Renal pelvis (tissue), 12 donors: ENCODE results near the gene GPR155. TPM values are rescaled to one million over a fixed set of nuclear protein-coding genes. Genes with fewer than 3 reads are reported as not detected.

Source experiments
- DNase-seq: peaks from one replicate; pipeline ENCODE4 v3.0.0-alpha.2; 2013
- long read RNA-seq, 16 experiments: transcript quantifications; one replicate each; lab custom pipeline, GENCODE V29; 2026
- polyA plus RNA-seq, 3 donors: library from polyadenylated mRNA; unstranded; fragments of 120-200 nt; gene quantifications; one replicate each; pipeline ENCODE4 v1.2.1, GENCODE V29; 2013; ENCODE audit not compliant: insufficient read length in 3 of 3

The GPR155 gene
- polyA plus RNA-seq, result 10 to 100 TPM in 2 of 3 donors, 1 to 10 TPM in 1; 3.8 to 13.2 (median 10.4) TPM
- long read RNA-seq, donor 1, result 0 reads
- long read RNA-seq, donor 2, result 0 reads
- long read RNA-seq, donor 3, result 0 reads
- long read RNA-seq, donor 4, result 0 reads
- long read RNA-seq, donor 5, full-length matches to known transcripts, result 1 of 1 reads
- long read RNA-seq, donor 5, partial matches to known transcripts, result 0 of 1 reads
- long read RNA-seq, donor 5, other reads (novel, unspliced or antisense), result 0 of 1 reads
- long read RNA-seq, donor 6, partial matches to known transcripts, result 6 of 7 reads
- long read RNA-seq, donor 6, other reads (novel, unspliced or antisense), result 0 of 7 reads
- long read RNA-seq, donor 7, result 0 reads
- long read RNA-seq, donor 8, result 0 reads
- long read RNA-seq, donor 9, result 0 reads
- long read RNA-seq, donor 10, result 0 reads
- long read RNA-seq, donor 11, result 0 reads
- long read RNA-seq, donor 12, full-length matches to known transcripts, result 4 of 14 reads
- long read RNA-seq, donor 12, partial matches to known transcripts, result 10 of 14 reads
- long read RNA-seq, donor 12, other reads (novel, unspliced or antisense), result 0 of 14 reads
- long read RNA-seq, donor 13, partial matches to known transcripts, result 0 of 1 reads
- long read RNA-seq, donor 13, other reads (novel, unspliced or antisense), result 0 of 1 reads
- long read RNA-seq, donor 14, result 0 reads
- long read RNA-seq, donor 15, full-length matches to known transcripts, result 1 of 1 reads
- long read RNA-seq, donor 15, partial matches to known transcripts, result 0 of 1 reads
- long read RNA-seq, donor 15, other reads (novel, unspliced or antisense), result 0 of 1 reads
- long read RNA-seq, donor 16, result 0 reads

DNA sequence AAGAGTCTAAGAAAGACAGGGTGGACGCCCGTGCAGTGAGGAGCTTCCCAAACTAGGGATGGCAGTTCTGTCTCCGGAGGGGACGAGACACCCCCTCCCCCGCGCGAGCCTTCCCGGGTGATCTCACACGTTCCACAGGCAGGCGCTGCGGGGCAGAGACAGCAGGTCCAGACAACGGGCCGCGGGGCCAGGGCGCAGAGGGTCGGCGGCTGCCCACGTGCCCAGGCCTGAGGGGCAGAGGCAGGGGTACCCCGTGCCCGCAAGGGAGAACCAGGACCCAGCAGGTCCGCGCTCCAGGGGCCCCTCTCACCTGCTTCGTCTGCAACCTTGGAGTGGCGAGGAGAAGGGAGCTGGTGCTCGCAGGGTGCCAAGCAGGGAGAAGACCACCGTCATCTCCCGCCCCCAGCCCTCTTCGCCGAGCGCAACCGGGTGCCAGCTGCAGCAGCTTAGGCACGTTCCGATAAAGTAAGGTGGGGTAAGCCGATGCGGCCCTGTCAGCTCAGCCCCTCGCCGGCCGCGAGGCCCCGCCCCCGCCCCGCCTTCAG lies at the start of gene GPR155:
Gene GPR155 (minus strand): TSS at position 467 of the 545 bp plus-strand sequence. CDS start 5,073 bp downstream, outside the sequence.
- DNase-seq, result peak; percentile 66

DNA sequence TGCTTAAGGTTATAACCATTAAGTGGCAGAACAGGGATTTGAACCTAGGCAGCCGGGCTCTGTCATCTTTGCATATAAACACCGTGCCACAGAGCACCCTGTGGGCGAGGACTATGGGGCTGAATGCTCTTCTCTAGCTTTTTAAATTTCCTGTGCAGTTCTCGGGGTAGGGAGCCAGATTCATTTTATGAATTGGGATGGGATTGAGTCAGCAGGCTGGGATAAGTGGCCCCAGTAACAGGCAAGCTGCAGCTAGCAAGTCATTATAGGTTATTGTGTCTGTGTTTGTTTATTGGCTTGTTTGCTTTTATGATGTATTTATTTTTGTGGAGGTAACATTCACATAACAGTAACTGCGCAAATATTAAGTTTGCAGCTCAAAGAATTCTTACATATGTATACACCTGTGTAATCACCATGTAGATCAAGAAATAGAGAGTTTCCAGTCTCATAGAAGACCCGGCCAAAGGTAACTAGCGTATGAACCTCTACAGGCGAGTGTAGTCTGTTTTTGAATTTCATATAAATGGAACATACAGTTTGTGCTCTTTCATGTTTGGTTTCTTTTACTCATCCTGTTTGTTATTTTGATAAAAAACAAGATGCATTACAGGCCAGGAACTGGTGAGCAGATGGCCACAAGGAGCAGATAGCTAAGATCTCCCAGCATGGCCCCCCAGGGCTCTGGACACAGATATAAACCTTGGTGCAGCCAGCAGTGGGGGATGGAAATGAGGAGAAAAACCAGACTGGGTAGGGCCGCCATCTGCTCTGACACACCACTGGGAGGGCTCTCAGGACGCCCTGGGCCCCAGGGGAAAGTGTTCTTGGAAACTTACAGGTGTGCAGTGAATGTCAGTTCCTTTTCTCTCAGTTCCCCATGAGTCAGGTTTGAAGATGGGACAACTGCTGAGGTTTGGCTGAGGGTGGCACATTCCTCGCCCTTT lies 49.2 kb upstream of the GPR155 start:
- no peak for DNase-seq

- no peak for DNase-seq
Observed at GRCh38 chr2:174535083-174535482, 48.3 kb upstream of the GPR155 start.

- no peak for DNase-seq
Observed at GRCh38 chr2:174529916-174530315, 43.1 kb upstream of the GPR155 start.

GRCh38 chr2:174527959-174528358 lies 41.1 kb upstream of the GPR155 start:
- DNase-seq, result no peak

GRCh38 chr2:174527101-174527721 lies 40.4 kb upstream of the GPR155 start:
- DNase-seq, result no peak

- no peak for DNase-seq
Observed at GRCh38 chr2:174524527-174524926, 37.7 kb upstream of the GPR155 start.

GRCh38 chr2:174522553-174522952 lies 35.7 kb upstream of the GPR155 start:
- no peak for DNase-seq

- no peak for DNase-seq
Observed at GRCh38 chr2:174518395-174518794, 31.6 kb upstream of the GPR155 start.

DNA sequence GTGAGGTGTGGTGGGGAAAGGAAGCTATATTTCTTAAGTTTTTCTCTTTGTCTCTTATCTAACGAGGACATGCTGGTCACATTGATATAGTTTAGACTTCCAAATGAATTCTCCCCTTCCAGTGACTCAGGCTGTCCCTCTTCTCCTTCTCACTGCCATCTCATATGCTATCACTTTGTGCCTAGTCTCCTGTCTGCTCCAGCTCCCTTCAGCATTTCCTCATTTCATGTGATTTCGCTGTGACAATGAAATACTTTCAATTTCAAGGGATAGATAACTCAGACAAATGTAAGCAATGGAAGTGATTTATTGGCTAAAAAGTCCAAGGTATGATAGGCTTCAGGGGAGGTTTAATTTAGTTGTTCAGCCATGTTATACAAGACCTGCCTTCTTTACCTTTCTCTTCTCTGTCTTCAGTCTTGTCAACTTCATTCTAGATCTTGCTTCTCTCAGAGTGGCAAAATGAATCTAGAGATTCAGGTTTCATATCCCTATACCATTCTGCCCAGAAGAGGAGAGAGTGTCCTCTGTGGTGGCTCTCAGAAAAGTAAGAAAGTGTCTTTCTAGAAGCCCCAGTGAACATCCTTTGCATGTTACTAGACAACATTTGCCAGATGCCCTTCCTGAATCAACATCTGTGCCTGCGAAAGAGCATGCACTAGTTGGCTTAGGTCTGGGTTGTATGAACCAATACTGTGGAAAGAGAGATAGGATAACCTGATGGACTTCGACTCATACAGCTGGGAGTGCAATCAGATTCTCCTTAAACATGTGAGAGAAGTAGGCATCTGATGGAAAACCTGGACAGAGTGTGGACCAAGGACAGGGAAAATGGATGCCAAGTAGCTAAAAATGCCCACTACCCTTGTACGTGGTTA lies 29.9 kb upstream of the GPR155 start:
- no peak for DNase-seq

DNA sequence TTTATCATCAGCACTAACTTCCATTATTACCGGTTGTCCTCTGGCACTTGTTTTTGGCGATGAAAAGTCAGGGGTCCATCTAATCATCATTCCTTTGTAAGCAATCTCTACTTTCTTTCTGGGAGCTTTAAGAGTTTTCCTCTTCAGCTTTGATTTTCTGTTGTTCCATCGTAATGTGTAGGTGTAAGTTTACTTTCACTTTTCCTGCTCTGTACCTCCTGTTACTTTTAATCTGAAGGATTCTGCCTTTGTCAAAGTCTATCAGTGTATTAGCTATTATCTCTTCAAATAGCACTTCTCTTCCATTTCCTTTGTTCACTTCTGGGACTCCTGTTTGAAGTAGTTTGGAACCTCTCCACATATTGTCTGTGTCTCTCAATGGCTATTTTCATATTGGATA lies 25.5 kb upstream of the GPR155 start:
- no peak for DNase-seq

- no peak for DNase-seq
Observed at GRCh38 chr2:174511580-174512260, 24.9 kb upstream of the GPR155 start.

- DNase-seq, result no peak
Observed at GRCh38 chr2:174510583-174511189, 23.9 kb upstream of the GPR155 start.

GRCh38 chr2:174503161-174503809 lies 16.5 kb upstream of the GPR155 start:
- no peak for DNase-seq

GRCh38 chr2:174499371-174499770 lies 12.5 kb upstream of the GPR155 start:
- no peak for DNase-seq

GRCh38 chr2:174495365-174496012 lies 8.7 kb upstream of the GPR155 start:
- DNase-seq, result peak; percentile 30

DNA sequence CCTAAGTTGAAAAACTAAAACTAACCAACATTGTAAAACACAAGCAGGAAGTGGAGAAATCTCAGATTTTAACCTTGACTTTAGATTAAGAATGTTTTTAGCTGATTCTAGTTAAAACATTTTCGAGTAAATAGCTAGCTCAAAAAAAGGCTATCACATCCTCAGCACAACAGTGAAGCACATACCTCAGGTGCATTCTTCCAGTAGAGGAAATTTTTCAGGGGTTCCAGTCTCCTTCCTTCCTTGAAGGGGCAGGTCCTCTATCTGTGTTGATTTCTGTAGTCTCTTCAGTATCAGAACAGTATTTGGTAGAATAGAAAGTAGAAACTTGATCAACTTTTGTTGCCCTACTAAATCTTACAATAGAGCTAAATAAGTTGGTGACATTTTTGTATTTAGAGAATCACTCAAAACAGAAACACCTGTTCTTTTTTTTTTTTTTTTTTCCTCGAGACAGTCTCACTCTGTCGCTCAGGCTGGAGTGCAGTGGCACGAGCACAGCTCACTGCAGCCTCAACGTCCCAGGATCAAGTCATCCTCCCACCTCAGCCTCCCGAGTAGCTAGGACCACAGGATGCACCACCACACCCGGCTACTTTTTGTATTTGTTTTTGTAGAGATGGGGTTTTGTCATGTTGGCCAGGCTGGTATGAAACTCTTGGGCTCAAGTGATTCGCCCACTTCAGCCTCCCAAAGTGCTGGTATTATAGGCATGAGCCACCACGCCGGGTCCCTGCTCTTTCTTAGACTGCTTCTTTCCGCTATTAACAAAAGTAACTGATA lies 6.9 kb upstream of the GPR155 start:
- DNase-seq, result no peak
